ENCODE measurements around the gene ZGLP1.

DNA sequence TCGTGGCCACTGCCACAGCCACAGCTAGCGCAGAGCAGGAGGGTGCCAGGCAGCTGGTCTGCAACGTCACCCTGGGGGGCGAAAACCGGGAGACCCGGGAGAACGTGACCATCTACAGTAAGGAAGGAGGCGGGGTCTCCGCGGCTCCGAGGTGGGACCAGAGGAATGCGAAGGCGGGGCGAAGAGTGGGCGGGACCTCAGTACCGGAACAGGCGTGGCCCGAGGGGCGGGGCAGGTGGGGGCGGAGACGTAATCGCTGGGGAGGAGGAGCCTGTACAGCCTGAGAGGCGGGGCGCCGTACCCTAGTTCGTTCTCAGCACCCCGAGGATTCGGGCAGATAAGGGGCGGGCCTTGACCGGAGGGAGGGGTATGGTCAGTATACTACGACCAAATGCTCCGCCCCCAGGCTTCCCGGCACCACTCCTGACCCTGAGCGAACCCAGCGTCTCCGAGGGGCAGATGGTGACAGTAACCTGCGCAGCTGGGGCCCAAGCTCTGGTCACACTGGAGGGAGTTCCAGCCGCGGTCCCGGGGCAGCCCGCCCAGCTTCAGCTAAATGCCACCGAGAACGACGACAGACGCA lies 17.3 kb downstream of the ZGLP1 start:
- TF ChIP-seq, protein P1, sequence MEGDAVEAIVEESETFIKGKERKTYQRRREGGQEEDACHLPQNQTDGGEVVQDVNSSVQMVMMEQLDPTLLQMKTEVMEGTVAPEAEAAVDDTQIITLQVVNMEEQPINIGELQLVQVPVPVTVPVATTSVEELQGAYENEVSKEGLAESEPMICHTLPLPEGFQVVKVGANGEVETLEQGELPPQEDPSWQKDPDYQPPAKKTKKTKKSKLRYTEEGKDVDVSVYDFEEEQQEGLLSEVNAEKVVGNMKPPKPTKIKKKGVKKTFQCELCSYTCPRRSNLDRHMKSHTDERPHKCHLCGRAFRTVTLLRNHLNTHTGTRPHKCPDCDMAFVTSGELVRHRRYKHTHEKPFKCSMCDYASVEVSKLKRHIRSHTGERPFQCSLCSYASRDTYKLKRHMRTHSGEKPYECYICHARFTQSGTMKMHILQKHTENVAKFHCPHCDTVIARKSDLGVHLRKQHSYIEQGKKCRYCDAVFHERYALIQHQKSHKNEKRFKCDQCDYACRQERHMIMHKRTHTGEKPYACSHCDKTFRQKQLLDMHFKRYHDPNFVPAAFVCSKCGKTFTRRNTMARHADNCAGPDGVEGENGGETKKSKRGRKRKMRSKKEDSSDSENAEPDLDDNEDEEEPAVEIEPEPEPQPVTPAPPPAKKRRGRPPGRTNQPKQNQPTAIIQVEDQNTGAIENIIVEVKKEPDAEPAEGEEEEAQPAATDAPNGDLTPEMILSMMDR (conservative IDR thresholded peaks at IDR 0.05), result no peak
- no peak for TF ChIP-seq ZFX (IDR thresholded peaks at IDR 0.05)

Measured in C4-2B (cell line).